DOHH2 (cell line): ENCODE data around the gene ECD.
"Not testable (repeated sequence)": the region's sequence is repeated elsewhere in the genome, so short reads cannot be mapped to it uniquely, and the experiment has no call there.

ENCODE experiments used
- H3F3A ChIP-seq: fragments of 200-600 bp; sonication (generic), shearing (Covaris generic); 2 replicates; pipeline ENCODE4 v1.6.0; 2016; ENCODE audit warnings: antibody characterized with exemption, mild to moderate bottlenecking; ENCODE audit not compliant: control insufficient read depth, insufficient read depth
- H3K27ac ChIP-seq: fragments of 200-600 bp; sonication (generic); 2 replicates; pipeline ENCODE4 v1.5.1; 2014; ENCODE audit warnings: low read depth, mild to moderate bottlenecking, low read length, moderate library complexity
- H3K27me3 ChIP-seq: fragments of 200-600 bp; sonication (generic); 2 replicates; pipeline ENCODE4 v1.6.1; 2014; ENCODE audit warnings: mild to moderate bottlenecking, low read length, mixed read lengths; ENCODE audit not compliant: control insufficient read depth
- H3K36me3 ChIP-seq: fragments of 200-600 bp; sonication (generic); 2 replicates; pipeline ENCODE4 v1.6.1; 2014; ENCODE audit warnings: mild to moderate bottlenecking, low read length, moderate library complexity, mixed read lengths; ENCODE audit not compliant: control insufficient read depth
- H3K4me1 ChIP-seq: fragments of 200-600 bp; sonication (generic); 2 replicates; pipeline ENCODE4 v1.6.1; 2014; ENCODE audit warnings: mild to moderate bottlenecking, low read length, mixed read lengths; ENCODE audit not compliant: control insufficient read depth
- H3K4me2 ChIP-seq: fragments of 200-600 bp; sonication (generic); 2 replicates; pipeline ENCODE4 v1.6.0; 2014; ENCODE audit warnings: mild to moderate bottlenecking, low read length, moderate library complexity
- H3K4me3 ChIP-seq: fragments of 200-600 bp; sonication (generic); 2 replicates; pipeline ENCODE4 v1.5.1; 2014; ENCODE audit warnings: mild to moderate bottlenecking, low read length, mixed read lengths
- H3K79me2 ChIP-seq: fragments of 200-600 bp; sonication (generic); 2 replicates; pipeline ENCODE4 v1.6.1; 2014; ENCODE audit warnings: mild to moderate bottlenecking, low read length, mixed read lengths; ENCODE audit not compliant: control insufficient read depth
- H3K9me2 ChIP-seq: fragments of 200-600 bp; sonication (generic); replicated peaks from 2 replicates; pipeline ENCODE4 v1.6.1; 2014; ENCODE audit warnings: mild to moderate bottlenecking, low read length, mixed read lengths; ENCODE audit not compliant: control insufficient read depth
- H3K9me3 ChIP-seq: fragments of 200-600 bp; sonication (generic); 2 replicates; pipeline ENCODE4 v1.6.1; 2014; ENCODE audit warnings: antibody characterized with exemption, low read length, mixed read lengths; ENCODE audit not compliant: control insufficient read depth, insufficient read depth
- H4K20me1 ChIP-seq: fragments of 200-600 bp; sonication (generic); 2 replicates; pipeline ENCODE4 v1.6.0; 2014; ENCODE audit warnings: low read depth, mild to moderate bottlenecking, antibody characterized with exemption, low read length, moderate library complexity; ENCODE audit not compliant: control insufficient read depth, insufficient read depth
- EZH2phosphoT487 ChIP-seq: fragments of 200-600 bp; sonication (generic); IDR thresholded peaks from 2 replicates; pipeline ENCODE4 v1.6.1; 2017; ENCODE audit warnings: borderline replicate concordance, mild to moderate bottlenecking, antibody characterized with exemption, low read length, moderate library complexity, mixed read lengths
- TF ChIP-seq, protein P1 (sequence below): fragments of 200-600 bp; sonication (generic); IDR thresholded peaks from one replicate; pipeline ENCODE4 v1.5.1; 2014; ENCODE audit warnings: antibody characterized with exemption, mild to moderate bottlenecking, low read depth, low read length; ENCODE audit not compliant: poor library complexity, severe bottlenecking

Gene ECD

DNA sequence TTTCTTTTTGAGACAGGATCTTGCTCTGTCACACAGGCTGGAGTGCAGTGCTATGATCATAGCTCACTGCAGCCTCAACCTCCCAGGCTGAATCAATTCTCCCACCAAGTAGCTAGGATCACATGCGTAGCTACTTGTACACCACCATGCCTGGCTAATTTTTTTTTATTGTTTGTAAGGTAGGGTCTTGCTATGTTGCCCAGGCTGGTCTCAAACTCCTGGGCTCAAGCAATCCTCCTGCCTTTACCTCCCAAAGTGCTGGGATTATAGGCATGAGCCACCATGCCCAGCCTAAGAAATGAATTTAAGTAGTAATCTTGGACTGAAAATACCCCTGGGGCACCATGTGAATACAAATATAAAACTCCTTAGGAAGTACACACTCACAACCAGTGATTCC is 51.8 kb downstream of the ECD start:
- H3F3A ChIP-seq: peaks cover 25% of the 10 kb centered on the region
- no peaks in the 10 kb centered on the region for H3K9me2 ChIP-seq
- H4K20me1 ChIP-seq: no peaks in the 10 kb centered on the region
- peaks cover 18% of the 10 kb centered on the region for H3K4me1 ChIP-seq
- H3K27me3 ChIP-seq: no peaks in the 10 kb centered on the region
- TF ChIP-seq EZH2phosphoT487: no peak
- TF ChIP-seq, protein P1, sequence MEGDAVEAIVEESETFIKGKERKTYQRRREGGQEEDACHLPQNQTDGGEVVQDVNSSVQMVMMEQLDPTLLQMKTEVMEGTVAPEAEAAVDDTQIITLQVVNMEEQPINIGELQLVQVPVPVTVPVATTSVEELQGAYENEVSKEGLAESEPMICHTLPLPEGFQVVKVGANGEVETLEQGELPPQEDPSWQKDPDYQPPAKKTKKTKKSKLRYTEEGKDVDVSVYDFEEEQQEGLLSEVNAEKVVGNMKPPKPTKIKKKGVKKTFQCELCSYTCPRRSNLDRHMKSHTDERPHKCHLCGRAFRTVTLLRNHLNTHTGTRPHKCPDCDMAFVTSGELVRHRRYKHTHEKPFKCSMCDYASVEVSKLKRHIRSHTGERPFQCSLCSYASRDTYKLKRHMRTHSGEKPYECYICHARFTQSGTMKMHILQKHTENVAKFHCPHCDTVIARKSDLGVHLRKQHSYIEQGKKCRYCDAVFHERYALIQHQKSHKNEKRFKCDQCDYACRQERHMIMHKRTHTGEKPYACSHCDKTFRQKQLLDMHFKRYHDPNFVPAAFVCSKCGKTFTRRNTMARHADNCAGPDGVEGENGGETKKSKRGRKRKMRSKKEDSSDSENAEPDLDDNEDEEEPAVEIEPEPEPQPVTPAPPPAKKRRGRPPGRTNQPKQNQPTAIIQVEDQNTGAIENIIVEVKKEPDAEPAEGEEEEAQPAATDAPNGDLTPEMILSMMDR: no peak
- no peak overlapping the region for H3K4me3 ChIP-seq
- H3K9me3 ChIP-seq: no peaks in the 10 kb centered on the region
- H3K79me2 ChIP-seq: peaks cover 3% of the 10 kb centered on the region
- H3K27ac ChIP-seq: no peak overlapping the region
- H3K36me3 ChIP-seq: peaks cover 10% of the 10 kb centered on the region
- H3K4me2 ChIP-seq: no peak overlapping the region

DNA sequence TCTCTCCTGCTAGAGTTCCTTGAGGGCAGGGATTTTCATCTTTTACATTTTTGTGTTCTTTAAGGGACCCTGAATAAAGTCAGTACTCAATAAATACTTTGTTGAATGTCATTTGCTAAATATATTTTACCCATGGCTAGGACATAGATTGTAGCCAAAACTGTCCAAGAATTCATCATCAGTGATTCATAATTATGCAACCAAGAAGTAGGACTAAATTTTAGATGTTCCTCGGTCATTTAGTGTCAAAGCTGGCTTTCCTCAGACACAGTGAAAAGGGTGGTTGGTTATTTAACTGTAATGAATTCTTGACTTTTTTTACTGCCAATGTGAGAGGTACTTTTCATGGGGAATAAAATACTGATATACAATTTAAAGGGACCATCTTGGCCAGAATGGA is 54.3 kb downstream of the ECD start:
- peaks cover 3% of the 10 kb centered on the region; the same call in 1 of the 2 replicates for H3K36me3 ChIP-seq
- H3F3A ChIP-seq: peaks cover 33% of the 10 kb centered on the region
- H3K27ac ChIP-seq: no peak overlapping the region
- peaks cover 3% of the 10 kb centered on the region for H3K79me2 ChIP-seq
- H3K4me1 ChIP-seq: peaks cover 20% of the 10 kb centered on the region
- peaks cover 11% of the 10 kb centered on the region; the same call in 1 of the 2 replicates for H3K9me3 ChIP-seq
- H3K27me3 ChIP-seq: no peaks in the 10 kb centered on the region
- H4K20me1 ChIP-seq: no peaks in the 10 kb centered on the region
- no peak overlapping the region for H3K4me3 ChIP-seq
- no peaks in the 10 kb centered on the region for H3K9me2 ChIP-seq
- TF ChIP-seq EZH2phosphoT487: no peak
- TF ChIP-seq, protein P1: no peak
- no peak overlapping the region for H3K4me2 ChIP-seq

DNA sequence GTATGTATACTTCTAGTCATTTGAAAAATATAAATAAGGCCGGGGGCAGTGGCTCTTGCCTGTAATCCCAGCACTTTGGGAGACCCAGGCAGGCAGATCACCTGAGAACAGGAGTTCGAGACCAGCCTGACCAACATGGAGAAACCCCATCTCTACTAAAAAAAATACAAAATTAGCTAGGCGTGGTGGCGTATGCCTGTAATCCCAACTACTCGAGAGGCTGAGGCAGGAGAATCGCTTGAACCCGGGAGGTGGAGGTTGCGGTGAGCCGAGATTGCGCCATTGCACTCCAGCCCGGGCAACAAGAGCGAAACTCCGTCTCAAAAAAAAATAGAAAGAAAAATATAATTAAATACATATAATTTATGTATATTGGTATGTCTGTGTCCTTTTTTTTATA is 55.8 kb downstream of the ECD start:
- not testable (repeated sequence) for H3K36me3 ChIP-seq, H3K27me3 ChIP-seq, H3K9me2 ChIP-seq, H3K27ac ChIP-seq, H3K79me2 ChIP-seq, H4K20me1 ChIP-seq
- Histone ChIP-seq H3K4me3 (peak overlapping the region; percentile 87; the same call in 1 of the 2 replicates), H3K4me2 (peak overlapping the region; percentile 91; the same call in 1 of the 2 replicates), H3F3A (peaks cover 30% of the 10 kb centered on the region), H3K4me1 (peaks cover 11% of the 10 kb centered on the region), H3K9me3 (peaks cover 11% of the 10 kb centered on the region; the same call in 1 of the 2 replicates)

DNA sequence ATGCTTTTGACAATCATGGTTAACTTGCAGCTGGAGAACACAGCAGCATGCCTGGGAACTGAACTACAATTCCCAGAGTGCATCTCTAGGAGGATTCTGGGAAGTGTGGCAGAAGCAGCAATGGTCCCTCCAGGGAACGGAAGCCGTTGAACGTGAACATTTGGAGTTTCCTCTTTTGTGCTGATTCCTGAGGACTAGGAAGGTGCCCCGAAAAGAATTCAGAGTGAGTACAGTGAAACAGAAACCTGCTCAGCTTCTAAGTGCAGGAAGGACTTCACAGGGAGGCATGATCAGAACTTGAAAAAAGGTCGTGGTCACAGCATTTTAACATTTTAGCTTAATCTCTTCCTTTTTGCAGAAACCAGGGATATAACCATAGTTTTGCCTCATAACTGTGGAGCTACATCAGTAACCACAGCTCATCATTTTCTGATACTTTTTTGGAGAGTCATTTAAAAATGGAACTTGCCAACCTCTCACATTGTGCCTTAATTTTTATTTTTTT is 57.4 kb downstream of the ECD start, which contains the start of gene NUDT13:
TSS of gene NUDT13 (plus strand) at position 111 of the 505 bp plus-strand sequence. CDS start 3,911 bp downstream, outside the sequence.
- Histone ChIP-seq H3K79me2 (peaks cover 3% of the 10 kb centered on the region), H3K4me3 (peak within 1 kb of the TSS; percentile 87), H3K27ac (peak within 1 kb of the TSS; percentile 79), H3K4me2 (peak within 1 kb of the TSS; percentile 91), H3F3A (peaks cover 26% of the 10 kb centered on the region), H3K36me3 (peaks cover 3% of the 10 kb centered on the region; the same call in 1 of the 2 replicates), H3K4me1 (peaks cover 11% of the 10 kb centered on the region), H4K20me1 (no peaks in the 10 kb centered on the region), H3K9me2 (no peaks in the 10 kb centered on the region), H3K9me3 (peaks cover 11% of the 10 kb centered on the region; the same call in 1 of the 2 replicates), H3K27me3 (no peaks in the 10 kb centered on the region)
- no peak for TF ChIP-seq EZH2phosphoT487
- TF ChIP-seq, protein P1: no peak

DNA sequence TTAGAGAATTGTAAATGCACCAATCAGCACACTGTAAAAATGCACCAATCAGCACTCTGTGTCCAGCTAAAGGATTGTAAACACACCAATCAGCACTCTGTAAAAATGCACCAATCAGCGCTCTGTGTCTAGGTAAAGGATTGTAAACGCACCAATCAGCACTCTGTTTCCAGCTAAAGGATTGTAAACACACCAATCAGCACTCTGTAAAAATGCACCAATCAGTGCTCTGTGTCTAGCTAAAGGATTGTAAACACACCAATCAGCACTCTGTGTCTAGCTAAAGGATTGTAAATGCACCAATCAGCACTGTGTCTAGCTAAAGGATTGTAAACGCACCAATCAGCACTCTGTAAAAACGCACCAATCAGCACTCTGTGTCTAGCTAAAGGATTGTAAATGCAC is 58.6 kb downstream of the ECD start:
- not testable (repeated sequence) for H3K36me3 ChIP-seq, H3K27ac ChIP-seq, H3K4me2 ChIP-seq, H3K27me3 ChIP-seq, H4K20me1 ChIP-seq, H3K79me2 ChIP-seq, H3K4me3 ChIP-seq, H3K9me2 ChIP-seq
- Histone ChIP-seq H3F3A (peaks cover 26% of the 10 kb centered on the region), H3K9me3 (peaks cover 11% of the 10 kb centered on the region; the same call in 1 of the 2 replicates), H3K4me1 (peaks cover 11% of the 10 kb centered on the region)
